Gastrocnemius medialis (tissue), 4 donors: ENCODE data around the gene NRROS.

Experiments used
- CTCF ChIP-seq, 5 experiments: fragments of 450-650 bp in 3 of 5; fragments of 200-600 bp in 2 of 5; sonication (generic) in 2 of 5; IDR thresholded peaks in 4 of 5; conservative IDR thresholded peaks in 1 of 5; 1 replicate in 4 of 5; 2 replicates in 1 of 5; pipeline ENCODE4 v1.5.1; 2016 to 2019; ENCODE audit warnings: antibody characterized with exemption in 5 of 5, mild to moderate bottlenecking in 3 of 5, moderate library complexity in 3 of 5
- POLR2A ChIP-seq, 2 donors: fragments of 450-650 bp; IDR thresholded peaks; one replicate each; pipeline ENCODE4 v1.6.1; 2017; ENCODE audit warnings: antibody characterized with exemption in 2 of 2, mild to moderate bottlenecking in 2 of 2, moderate library complexity in 2 of 2

- no peak for TF ChIP-seq CTCF (IDR thresholded peaks at IDR 0.05 in 4 of 5, conservative IDR thresholded peaks at IDR 0.05 in 1 of 5)
- TF ChIP-seq POLR2A (IDR thresholded peaks at IDR 0.05), result no peak
Observed at GRCh38 chr3:196643761-196644160, 4.3 kb downstream of the NRROS start.
